GM21528 (cell line): ENCODE data around the gene DDX39A.
A peak's percentile ranks its signal among the peaks of the same experiment; 100 is the strongest.
"Not testable (repeated sequence)": the region's sequence is repeated elsewhere in the genome, so short reads cannot be mapped to it uniquely, and the experiment has no call there.

Source experiments
- ATAC-seq: cut with Tn5 transposase; IDR thresholded peaks from one replicate; pipeline ENCODE4 v1.9.1; 2021; ENCODE audit warnings: mild to moderate bottlenecking, moderate library complexity; ENCODE audit not compliant: unreplicated experiment, low FRiP score

DDX39A gene

DNA sequence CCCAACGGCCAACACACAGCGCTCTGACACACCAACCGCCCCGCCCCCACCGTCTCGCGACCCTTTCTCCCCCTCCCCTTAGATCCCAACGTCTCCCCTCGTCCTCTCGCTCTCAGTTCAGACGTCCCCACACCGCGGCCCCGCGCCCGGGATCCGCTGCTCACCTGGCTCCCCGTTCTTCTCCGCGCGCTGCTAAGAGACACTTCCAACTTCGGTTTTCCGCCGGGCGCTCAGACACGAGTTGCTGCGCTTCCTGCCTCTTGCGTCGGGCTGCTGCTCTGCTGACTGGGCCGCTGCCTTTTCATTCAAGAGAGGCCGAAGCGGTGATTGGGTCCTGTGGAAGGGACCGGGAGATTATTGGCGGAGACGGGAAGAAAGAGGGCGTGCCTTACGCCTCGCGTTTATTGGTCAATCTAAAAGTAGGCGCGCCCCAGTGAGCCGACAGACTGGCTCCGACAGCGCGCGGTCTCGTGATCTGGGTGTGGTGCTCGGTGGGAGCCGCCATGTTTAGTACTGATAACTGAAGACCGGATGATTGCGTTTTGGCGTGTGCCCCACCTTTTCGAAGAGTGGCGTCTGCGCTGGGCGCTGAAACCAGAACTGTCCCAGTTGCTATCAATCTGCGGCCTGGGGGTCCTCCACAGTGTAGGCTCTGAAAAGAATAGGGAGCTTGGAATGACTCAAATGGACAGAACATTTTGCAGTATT is at the start of gene DDX39A:
Gene DDX39A (minus strand): TSS at position 236 of the 708 bp plus-strand sequence. CDS start 6,121 bp downstream, outside the sequence.
- ATAC-seq: peak; percentile 80

DNA sequence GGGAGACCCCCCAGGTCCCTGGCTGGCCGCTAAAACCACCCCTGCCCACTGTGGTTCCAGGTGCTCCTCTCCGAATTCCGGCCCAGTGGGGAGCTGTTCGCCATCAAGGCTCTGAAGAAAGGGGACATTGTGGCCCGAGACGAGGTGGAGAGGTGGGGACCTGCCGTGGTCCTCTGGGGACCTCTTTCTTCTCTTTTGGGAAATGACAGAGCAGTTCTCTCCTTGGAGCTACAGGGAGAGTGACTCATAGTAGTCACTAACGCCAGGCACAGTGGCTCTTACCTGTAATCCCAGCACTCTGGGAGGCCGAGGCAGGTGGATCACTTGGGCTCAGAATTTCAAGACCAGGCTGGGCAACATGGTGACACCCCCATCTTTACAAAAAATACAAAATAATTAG is 48.7 kb upstream of the DDX39A start:
- ATAC-seq: no peak

DNA sequence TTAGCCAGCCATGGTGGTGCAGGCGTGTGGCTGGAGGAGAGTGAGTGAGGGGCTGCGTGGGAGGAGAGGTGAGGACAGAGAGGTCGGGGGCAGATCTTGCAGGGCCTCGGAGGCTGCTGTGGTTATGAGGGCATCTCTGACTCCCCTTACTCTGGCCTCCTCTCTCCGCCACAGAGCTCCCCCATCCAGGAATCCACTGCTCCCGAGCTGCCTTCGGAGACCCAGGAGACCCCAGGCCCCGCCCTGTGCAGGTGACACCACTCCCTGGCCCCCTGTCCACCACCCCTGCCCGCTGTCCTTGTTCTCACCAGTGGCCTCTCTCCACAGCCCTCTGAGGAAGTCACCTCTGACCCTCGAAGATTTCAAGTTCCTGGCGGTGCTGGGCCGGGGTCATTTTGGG is 48.2 kb upstream of the DDX39A start:
- ATAC-seq: no peak

DNA sequence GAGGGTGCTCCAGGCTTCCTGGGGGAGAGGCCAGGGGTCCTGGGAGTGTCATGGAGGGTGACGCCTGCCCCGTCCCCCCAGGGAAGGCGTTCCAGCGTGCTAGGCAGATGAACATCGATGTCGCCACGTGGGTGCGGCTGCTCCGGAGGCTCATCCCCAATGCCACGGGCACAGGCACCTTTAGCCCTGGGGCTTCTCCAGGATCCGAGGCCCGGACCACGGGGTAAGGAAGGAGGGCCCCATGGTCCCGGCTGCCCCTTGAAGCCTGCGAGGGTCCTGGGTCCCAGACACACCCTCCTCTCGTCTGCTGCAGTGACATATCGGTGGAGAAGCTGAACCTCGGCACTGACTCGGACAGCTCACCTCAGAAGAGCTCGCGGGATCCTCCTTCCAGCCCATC is 44.6 kb upstream of the DDX39A start:
- no peak for ATAC-seq

DNA sequence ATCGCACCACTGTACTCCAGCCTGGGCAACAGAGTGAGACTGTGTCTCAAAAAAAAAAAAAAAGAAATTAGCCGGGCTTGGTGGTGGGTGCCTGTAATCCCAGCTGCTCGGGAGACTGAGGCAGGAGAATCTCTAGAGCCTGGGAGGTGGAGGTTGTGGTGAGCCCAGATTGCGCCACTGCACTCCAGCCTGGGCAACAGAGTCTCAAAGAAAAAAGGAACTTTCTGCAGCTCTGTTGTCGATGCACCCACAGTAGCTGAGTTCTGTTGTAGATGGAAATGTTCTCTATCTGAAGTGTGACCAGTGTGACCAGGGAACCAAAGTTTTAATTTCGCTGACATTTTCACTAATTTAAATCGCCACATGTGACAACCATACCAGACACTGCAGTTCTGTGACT is 43.3 kb upstream of the DDX39A start:
- not testable (repeated sequence) for ATAC-seq

DNA sequence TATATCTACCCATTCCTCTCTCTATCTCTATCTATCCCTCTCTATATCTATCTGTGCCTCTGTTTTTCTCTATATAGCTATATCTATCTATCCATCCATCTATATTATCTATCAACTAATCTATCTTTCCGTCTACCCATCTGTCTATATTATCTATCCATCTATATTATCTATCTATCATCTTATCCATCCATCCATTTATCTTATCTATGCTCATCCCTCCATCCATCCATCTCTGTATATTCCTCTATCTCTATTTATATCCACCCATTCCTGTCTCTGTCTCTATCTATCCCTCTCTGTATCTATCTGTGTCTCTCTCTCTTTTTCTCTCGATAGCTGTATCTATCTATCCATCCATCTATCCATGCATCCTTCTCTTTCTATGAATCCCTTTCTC is 41.8 kb upstream of the DDX39A start:
- ATAC-seq: no peak

DNA sequence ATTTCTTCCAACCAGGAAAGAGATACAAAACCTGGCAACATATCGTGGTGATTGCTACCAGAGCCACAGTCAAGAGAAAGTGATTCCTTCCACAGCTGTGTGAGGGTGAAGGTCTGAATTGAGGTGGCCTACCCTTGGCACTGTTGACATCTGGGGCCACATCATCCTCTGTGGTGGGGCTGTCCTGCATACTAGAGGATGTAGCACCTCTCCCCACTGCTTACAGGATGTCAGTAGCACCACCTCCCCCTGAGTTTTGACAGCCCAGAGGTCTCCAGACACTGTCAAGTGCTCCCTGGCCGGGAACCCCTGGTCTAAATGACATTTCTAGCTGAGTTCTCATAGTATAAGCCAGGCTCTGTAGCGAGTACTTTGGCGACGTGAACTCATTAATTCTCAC is 40.6 kb upstream of the DDX39A start:
- no peak for ATAC-seq

DNA sequence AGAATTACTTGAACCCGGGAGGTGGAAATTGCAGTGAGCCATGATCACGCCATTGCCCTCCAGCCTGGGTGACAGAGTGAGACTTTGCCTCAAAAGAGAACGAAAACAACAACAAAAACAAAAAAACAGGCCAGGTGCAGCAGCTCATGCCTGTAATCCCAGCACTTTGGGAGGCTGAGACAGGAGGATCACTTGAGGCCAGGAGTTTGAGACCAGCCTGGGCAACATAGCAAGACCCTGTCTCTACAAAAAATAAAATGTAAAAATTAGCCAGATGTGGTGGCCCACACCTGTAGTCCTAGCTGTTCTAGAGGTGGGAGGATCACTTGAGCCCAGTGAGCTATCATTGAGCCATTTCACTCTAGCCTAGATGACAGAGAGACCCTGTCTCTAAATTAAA is 33.2 kb upstream of the DDX39A start:
- not testable (repeated sequence) for ATAC-seq

DNA sequence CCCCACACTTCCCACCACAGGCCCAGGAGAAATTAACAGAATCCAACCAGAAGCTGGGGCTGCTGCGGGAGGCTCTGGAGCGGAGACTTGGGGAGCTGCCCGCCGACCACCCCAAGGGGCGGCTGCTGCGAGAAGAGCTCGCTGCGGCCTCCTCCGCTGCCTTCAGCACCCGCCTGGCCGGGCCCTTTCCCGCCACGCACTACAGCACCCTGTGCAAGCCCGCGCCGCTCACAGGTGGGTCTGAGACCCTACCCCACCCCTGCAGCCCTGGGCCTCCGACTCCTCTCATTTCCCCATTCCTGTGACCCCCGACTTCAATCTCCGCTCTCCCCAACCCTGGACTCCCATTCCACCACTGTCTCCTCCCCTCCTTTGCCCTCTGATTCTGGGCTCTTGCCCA is 31.7 kb upstream of the DDX39A start:
- ATAC-seq: no peak

DNA sequence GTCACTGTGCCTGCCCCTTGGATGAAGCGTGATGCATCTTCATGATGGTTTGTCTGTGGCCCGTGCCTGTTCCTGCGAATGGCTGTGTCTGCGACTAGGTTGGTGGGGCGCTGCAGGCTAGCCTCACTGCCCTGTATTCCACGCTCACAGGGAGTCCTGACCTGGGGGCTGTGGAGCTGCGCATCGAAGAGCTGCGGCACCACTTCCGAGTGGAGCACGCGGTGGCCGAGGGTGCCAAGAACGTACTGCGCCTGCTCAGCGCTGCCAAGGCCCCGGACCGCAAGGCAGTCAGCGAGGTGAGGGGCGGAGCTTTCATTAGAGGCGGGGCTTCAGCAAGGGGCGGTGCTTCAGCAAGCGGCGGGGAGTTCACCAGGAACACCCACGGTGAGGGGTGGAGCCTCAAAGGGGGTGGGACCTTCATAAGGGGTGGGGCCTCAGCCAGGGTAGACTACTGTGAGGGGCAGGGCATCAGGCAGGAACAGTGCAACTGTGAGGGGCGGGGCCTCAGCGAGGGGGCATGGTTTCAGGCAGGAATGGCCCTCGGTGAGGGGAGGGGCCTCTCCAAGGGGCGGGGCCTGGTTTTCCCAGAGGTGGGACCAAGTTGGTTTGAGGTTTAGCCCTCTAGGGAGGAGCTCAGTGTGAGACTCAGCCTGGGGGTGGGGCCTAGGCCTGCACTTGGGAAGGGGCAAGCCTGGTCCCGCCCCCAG is 31.2 kb upstream of the DDX39A start:
- no peak for ATAC-seq

DNA sequence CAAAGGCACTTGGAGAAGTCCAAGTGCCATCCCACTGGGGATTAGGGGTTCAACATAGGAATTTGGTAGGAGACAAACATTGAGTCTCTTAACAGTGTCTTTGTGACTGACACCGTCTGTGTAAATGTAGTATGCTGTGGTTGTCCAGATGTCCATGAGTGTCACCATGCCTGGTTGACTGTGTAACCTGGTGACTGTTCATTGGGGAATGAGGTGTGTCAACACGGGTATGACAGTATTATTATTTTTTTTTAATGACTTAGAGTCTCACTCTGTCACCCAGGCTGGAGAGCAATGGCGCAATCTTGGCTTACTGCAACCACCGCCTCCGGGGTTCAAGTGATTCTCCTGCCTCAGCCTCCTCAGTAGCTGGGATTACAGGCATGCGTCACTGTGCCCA is 30.2 kb upstream of the DDX39A start:
- ATAC-seq: no peak

DNA sequence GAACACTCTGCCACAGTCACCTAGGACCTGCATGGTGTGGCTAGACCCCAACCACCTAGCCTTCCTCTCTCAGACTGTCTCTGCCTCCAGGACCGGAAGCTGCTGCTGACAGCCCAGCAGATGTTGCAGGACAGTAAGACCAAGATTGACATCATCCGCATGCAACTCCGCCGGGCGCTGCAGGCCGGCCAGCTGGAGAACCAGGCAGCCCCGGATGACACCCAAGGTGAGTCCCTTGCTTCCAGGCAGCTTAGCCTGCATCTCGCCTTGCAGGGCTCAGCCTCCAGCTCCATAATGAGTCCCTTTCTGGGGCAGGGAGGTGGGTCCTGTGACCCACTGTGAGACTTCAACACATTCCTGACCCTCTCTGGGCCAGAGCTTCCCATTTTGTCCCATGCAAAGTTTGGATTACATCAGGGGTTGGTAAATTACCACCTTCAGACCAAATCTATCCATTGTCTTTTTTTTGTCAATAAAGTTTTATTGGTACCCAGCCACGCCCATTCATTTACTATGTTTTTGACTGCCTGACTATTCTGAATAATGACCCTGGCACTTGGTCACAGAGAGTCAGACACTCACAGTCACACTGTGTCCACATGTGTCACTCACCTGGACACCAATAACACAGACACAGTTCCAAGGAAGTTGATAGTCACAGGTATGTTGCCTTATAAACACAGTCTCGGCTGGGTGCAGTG is 27.3 kb upstream of the DDX39A start:
- no peak for ATAC-seq

DNA sequence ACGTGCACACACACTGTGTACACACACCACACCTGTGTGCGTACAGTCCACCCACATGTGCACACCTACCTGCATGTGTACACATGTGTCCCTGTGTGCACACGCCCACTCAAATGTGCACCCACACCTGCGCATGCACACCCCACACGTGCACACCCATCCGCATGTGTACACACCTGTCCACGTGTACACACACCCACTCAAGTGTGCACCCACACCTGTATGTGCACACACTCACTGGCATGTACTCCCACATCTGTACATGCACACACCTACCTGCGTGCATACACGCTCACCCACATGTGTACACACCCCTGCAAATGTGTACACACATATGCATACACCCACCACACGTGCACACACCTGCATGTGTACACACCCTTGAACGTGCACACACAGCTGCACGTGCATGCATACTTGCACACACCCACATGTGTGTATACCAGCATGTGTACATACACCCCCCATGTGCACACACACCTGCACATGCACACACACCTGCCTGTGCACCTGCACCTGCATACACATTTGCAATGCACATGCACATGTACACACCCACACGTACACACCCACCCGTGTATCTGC is 24.6 kb upstream of the DDX39A start:
- no peak for ATAC-seq

DNA sequence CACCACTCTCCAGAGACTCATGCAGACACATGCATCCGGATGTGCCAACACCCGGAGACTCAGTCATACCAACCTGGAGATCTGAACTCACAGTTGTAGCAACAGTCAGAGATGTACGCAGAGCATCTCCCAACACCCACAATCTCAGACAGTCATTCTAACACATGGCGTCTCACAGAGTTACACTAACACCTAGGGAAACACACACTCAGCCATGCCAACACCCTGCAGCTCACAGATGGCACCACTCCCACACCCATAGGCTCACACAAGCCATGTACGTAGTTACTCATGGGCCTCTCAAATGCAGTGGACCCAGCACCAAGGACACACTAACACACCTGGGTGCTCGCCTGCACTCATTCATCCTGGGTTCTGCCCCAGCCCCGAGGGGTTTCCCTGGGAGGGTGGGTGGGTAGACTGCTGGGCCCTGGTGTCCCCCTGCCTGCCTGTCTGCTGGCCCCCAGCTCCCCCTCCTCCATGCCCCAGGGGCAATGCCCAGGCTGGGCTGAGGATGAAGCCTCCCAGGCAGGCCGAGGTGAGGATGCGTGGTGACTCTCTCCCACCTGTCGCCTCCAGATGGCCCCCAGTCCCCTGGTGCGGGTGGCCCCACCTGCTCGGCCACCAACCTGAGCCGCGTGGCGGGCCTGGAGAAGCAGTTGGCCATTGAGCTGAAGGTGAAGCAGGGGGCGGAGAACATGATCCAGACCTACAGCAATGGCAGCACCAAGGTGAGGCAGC is 23.9 kb upstream of the DDX39A start:
- no peak for ATAC-seq

DNA sequence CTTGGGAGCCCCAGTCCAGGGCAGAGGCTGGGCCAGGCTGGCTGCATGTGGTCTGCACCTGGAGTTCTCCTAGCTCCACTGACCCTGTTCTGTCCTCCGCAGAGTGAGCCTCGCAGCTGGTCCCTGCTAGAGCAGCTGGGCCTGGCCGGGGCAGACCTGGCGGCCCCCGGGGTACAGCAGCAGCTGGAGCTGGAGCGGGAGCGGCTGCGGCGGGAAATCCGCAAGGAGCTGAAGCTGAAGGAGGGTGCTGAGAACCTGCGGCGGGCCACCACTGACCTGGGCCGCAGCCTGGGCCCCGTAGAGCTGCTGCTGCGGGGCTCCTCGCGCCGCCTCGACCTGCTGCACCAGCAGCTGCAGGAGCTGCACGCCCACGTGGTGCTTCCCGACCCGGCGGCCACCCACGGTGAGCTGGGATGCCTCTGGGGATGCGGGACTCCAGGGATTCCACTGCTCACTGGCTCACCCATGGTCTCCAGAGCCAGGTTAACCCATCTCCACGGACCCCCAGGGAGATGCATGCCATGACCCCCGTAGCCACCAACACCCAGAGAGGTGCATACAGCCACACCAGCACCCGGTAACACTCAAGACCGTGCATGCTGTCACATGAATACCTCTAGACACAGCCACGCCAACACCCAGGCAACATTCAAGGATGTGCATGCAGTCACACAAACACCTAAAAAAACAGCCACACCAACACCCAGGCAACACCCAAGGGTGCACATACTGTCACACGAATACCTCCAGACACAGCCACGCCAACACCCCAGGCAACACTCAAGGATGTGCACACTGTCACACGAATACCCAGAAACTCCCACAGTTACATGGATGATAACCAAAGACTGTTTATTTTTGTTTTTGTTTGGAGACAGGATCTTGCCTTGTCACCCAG is 22.1 kb upstream of the DDX39A start:
- ATAC-seq: no peak

DNA sequence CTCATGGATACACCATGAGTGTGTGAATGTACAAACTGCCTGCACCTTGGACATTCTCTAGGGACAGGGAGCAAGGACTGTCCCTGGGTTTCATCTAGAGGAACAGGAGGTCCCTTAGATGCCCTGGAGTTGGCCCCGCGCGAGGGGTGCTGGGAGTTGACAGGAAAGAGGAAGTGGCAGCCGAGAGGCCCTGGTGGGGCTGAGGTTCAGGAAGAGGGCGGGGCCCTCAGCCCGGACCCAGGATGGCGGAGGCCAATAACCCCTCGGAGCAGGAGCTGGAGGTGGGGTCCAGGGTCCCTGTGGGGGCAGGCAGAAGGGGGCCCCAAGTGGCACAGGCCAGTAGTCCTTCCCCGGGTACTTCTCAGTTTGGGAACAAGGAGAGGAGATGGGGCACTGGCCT is 20.9 kb upstream of the DDX39A start:
- ATAC-seq: peak; percentile 69

DNA sequence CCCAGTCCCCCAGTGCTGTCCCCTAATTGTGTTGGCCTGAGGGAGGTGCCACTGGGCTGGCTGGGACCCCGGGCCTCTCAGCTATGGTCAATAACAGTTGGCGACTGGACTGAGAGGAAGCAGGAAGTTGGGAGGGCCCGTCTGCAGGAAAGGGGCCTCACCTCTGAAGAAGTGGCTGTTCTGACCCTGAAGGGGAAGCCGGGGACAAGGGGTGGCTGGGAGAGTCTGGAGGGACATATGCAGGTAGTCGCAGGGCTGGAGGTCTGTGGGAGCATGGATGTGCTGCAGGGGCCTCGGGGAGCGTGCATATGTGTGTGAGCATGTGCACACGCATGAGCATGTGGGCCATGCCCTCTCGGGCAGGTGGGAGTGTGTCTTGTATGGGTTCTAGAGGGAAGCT is 19.9 kb upstream of the DDX39A start:
- no peak for ATAC-seq

DNA sequence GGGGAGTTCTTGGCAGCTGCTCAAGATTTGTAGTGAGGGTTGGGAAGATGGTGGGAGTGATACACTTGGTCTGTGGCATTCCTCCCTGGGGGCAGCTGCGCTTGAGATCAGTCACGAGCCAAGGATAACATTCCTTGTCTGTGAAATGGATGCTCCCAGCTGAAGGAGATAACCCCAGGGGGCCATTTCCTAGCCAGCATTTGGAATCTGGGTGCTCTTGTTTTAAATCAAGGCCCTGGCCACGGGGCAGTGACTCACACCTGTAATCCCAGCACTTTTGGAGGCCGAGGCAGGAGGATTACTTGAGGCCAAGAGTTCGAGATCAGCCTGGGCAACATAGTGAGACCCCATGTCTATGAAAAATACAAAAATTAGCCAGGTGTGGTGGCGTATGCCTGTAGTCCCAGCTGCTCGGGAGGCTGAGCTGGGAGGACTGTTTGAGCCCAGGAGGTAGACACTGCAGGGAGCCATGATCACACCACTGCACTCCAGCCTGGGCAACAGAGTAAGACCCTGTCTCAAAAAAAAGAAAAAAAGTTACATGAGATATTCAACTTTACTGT is 18.5 kb upstream of the DDX39A start:
- no peak for ATAC-seq

DNA sequence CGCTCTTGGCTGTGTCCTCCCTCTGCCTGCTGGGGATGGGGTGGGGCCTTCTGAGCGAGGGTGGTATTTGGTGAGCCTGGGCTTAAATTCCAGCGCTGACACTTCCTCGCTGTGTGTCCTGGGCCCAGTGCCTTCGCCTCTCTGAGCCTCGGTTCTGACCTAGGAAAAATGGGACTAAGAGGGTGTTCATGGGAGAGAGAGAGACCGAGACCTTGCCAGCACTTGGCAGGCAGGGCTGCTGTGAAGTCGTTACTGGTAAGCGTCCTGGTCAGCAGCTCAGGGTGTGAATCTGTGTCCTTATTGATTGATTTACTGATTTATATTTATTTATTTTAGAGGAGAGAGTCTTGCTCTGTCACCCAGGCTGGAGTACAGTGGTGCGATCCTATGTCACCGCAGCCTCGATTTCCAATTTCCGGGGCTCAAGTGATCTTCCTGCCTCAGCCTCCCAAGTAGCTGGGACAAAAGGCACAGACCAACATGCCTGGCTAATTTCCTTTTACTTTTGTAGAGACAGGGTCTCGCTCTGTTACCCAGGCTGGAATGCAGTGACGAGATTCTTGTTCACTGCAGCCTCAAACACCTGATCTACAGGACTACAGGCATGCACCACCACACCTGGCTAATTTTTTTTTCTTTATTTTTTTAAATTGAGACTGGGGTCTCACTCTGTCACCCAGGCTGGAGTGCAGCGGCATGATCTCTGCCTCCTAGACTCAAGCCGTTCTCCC is 16.3 kb upstream of the DDX39A start:
- ATAC-seq: no peak
